HG03439 (cell line): ENCODE data around the gene SPECC1.
"Not testable (repeated sequence)": the region's sequence is repeated elsewhere in the genome, so short reads cannot be mapped to it uniquely, and the experiment has no call there.

Experiments
- ATAC-seq: cut with Tn5 transposase; IDR thresholded peaks from one replicate; pipeline ENCODE4 v1.9.1; 2021; ENCODE audit warnings: mild to moderate bottlenecking, moderate library complexity; ENCODE audit not compliant: unreplicated experiment

The SPECC1 gene

GRCh38 chr17:20203761-20204263 lies 194.7 kb downstream of the SPECC1 start:
- no peak for ATAC-seq

DNA sequence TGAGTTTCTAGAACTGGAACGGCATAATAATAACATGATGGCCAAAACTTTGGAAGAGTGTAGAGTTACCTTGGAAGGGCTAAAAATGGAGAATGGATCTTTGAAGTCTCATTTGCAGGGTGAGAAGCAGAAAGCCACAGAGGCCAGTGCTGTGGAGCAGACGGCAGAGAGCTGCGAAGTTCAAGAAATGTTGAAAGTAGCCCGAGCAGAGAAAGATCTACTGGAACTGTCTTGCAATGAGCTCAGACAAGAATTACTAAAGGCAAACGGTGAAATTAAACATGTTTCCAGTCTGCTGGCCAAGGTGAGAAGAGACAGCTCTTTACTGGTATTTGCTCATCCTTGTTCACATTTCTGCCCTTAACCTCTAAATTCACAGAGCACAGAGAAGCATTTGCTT lies 196.4 kb downstream of the SPECC1 start:
- no peak for ATAC-seq

DNA sequence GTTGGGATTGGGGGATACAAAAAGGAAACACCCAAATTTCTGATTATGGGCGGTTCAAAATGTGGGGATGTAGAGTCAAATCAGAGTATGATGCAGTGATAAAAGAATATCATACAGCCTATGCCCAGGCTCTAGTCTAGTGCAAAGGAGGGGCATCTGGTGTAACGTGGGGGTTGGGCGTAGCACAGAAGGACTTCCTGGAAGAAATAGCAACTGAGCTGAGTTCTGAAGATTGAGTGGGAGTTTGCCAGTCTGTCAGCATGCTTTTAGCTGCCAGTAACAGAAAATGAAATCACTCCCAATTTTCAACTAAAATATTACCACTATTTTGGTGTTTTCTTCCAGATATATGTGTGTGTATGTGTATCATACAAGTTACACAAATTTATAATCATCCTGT lies 196.9 kb downstream of the SPECC1 start:
- no peak for ATAC-seq

DNA sequence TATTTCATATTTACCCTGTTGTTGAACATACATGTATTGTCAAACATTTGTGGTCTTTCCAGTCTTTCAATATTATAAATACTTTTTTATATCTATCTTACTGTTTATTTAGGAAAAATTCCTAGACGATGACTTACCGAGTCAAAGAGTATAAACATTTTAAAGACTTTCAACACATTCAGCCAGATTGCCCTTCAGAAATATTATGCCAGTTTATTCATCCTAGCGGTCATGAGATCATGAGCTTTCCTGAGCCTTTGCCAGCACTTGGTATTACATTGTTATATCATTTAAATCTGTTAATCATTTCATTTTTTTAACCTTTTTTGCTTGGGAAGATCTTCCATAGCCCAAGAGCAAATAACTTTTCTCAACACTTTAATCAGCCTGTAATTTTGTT lies 197.4 kb downstream of the SPECC1 start:
- no peak for ATAC-seq

- ATAC-seq = no peak
Observed at GRCh38 chr17:20207262-20207985, 198.3 kb downstream of the SPECC1 start.

- ATAC-seq = no peak
Observed at GRCh38 chr17:20208717-20209116, 199.6 kb downstream of the SPECC1 start.

DNA sequence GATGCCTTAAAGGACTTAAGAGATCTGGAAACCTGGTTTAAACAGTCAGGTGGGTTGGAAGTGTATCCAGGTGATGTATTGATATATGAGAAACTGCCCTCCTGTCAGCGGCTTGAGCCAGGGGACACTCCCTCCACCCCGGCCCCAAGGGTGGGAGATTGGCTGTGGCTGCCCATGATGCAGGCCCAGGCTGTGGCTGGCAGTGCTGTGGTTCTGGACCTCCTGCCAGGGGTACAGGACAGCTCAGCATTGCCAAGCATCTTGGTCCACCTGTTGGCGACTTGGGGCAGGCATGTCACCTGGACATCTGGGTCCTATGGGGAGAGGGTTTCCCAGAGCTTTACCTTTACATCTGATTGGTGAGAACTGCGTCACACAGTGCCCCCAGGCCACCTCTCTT lies 201.0 kb downstream of the SPECC1 start:
- ATAC-seq = no peak

GRCh38 chr17:20210614-20211013 lies 201.5 kb downstream of the SPECC1 start:
- no peak for ATAC-seq

GRCh38 chr17:20211246-20211645 lies 202.1 kb downstream of the SPECC1 start:
- ATAC-seq = no peak

GRCh38 chr17:20213449-20213848 lies 204.3 kb downstream of the SPECC1 start:
- no peak for ATAC-seq

- ATAC-seq = no peak
Observed at GRCh38 chr17:20214794-20215193, 205.6 kb downstream of the SPECC1 start.

DNA sequence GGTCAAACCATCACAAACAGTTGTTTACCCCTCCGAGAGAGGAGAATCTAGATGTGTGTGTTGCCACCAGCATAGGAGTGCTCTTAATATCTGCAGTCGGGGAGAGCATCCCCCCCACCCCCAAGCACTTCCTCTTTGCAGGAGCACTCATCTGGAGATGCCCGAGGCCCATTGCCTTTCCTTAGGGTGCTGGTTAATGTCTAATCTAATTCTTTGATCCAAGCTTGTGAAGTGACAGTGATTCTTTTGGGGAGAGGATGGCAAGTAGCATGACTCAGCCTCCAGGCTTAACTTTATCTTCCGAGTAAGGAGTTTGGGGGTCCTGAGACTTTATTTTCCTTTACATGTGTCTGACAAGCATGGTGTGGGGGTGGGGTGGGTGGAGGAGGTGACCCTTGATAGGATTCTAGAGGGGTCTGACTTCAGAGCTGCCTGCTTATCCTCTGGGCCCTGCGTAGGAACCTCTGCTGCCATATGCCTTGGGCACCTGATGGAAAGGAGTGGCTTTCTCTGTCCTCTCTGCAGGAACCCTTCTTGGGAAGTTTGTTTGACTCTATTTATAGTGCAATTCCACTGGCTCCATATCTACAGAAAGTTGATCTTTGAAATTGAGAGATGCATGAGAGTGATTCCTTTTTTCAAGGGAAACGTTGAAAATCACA lies 207.1 kb downstream of the SPECC1 start:
- no peak for ATAC-seq

- ATAC-seq = no peak
Observed at GRCh38 chr17:20216853-20217252, 207.7 kb downstream of the SPECC1 start.

DNA sequence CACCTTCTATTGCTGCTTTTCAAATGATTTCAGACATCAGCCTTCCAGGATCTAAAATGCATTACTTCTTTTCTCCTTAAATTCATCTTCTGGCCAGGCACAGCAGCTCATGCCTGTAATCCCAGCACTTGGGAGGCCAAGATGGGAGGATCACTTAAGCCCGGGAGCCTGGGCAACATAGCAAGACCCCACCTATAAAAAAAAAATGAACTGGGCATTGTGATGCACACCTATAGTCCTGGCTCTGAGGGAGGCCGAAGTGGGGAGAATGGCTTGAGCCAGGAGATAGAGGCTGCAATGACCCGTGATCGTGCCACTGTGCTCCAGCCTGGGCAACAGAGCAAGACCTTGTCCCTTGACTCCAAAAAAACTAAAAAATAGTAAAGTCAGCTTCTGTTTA lies 208.5 kb downstream of the SPECC1 start:
- no peak for ATAC-seq

GRCh38 chr17:20218272-20218671 lies 209.1 kb downstream of the SPECC1 start:
- ATAC-seq = no peak

DNA sequence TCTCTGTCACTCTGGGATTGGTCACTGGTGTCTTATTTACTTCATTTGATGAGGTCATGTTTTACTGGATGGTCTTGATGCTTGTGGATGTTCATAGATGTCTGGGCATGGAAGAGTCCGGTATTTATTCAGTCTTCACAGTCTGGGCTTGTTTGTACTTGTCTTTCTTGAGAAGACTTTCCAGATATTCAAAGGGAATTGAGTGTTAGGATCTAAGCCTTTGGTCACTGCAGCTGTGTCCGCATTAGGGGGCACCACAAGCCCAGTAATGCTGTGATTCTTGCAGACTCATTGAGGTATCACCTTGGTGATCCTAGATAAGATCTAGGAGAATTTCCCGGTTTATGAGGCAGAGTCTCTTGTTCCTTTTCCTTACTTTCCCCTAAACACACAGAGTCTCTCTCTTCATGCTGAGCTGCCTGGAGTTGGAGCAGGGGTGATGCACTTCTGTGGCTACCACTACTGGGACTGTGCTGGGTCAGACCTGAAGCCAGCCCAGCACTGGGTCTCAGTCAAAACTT lies 214.7 kb downstream of the SPECC1 start:
- no peak for ATAC-seq

GRCh38 chr17:20224379-20224778 lies 215.2 kb downstream of the SPECC1 start:
- no peak for ATAC-seq

DNA sequence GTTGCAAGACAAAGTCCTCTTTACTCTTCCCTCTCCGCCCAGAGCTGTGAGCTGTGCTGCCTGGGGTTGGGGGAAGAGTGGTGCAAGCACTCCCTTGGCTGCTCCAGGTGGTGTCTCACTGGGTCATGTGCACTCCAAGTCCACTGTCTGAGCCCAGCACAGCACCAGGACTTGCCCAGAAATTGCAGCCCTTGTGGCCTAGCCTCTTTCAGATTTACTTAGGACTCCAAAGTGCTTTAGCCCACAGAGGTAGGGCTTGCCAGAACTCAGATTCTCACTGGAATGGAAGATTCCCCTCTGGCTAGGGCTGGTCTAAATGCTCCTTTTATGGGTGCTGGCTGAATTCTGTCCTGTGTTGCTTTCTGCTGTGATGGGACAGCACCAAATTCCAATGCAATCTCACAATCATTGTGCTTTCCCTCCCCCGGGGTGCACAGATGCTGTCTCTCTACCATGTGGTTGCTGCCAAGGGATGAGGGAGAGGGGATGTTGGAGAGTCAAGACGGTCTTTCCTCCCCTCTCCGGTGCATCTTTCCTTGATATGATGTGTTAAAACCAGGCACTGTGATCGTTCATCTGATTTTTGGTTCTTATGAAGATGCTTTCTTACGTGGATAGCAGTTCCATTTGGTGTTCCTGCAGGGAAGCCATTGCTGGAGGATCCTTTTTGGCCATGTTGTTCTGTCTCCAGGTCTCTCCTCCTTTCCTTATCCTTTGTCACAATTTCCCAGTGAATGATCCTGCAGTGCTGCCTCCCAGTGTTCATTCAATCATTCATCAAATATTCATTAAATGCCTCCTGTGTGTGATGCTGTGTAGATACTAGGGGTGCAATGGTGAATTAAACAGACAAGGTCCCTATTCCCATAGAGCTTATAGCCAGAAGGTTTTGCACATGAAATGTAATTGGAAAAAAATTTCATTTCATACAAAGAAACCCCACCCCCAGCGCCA lies 216.3 kb downstream of the SPECC1 start:
- no peak for ATAC-seq

GRCh38 chr17:20226814-20227482 lies 217.8 kb downstream of the SPECC1 start:
- peak; percentile 61 for ATAC-seq

DNA sequence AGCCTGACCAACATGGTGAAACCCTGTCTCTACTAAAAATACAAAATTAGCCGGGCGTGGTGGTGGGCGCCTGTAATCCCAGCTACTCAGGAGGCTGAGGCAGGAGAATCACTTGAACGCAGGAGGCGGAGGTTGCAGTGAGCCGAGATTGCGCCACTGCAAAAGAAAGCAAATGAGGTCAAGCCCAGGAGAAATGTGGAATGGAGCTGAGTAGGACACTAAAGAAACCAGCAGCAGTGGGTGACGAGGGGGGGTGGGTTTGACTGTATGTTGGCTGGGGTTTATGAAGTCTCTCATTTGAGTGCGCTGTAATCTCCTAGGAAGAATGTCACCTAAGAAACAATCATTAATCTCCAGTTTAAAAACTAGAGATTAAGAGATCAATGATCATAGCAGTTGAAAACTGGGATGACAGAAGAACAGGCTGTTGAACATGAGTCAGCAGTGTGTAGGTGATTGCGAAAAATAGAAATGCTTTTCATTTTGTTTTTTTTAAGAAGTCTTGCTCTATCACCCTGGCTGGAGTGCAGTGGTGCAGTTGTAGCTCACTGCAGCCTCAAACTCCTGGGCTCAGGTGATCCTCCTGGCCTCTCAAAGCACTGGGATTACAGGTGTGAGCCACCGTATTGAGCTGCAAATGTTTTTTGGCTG lies 218.7 kb downstream of the SPECC1 start:
- not testable (repeated sequence) for ATAC-seq
